Choroid plexus epithelial cell (primary cell): ENCODE results near the gene FMNL1.

Experiments
- DNase-seq: peaks from one replicate; pipeline ENCODE4 v3.0.0-alpha.2; 2010; ENCODE audit warnings: low read depth
- H3K4me3 ChIP-seq: 2 replicates; pipeline ENCODE4 v1.5.1; 2011; ENCODE audit warnings: low read depth, mild to moderate bottlenecking, control low read depth, low read length, moderate library complexity
- CTCF ChIP-seq: conservative IDR thresholded peaks from 2 replicates; pipeline ENCODE4 v1.5.1; 2011; ENCODE audit warnings: low read depth, mild to moderate bottlenecking, control low read depth, inconsistent platforms, low read length, moderate library complexity

Gene FMNL1

GRCh38 chr17:45232514-45233422, 11.1 kb downstream of the FMNL1 start:
- H3K4me3 ChIP-seq, result no peak overlapping the region
- DNase-seq, result no peak
- no peak for TF ChIP-seq CTCF

- TF ChIP-seq CTCF, result no peak
- H3K4me3 ChIP-seq, result no peak overlapping the region
- DNase-seq, result no peak
These were observed 11.8 kb downstream of the FMNL1 start for GRCh38 chr17:45233423-45233924.

GRCh38 chr17:45234641-45235415, 13.1 kb downstream of the FMNL1 start:
- no peak for DNase-seq
- TF ChIP-seq CTCF, result peak; percentile 51

GRCh38 chr17:45235416-45236281, 14.0 kb downstream of the FMNL1 start:
- TF ChIP-seq CTCF, result peak; percentile 88
- DNase-seq, result peak; percentile 88

More at GRCh38 chr17:45234641-45235415, 13.1 kb downstream of the FMNL1 start:
- H3K4me3 ChIP-seq, result no peak overlapping the region

GRCh38 chr17:45236282-45236606, 14.6 kb downstream of the FMNL1 start:
- no peak for DNase-seq
- TF ChIP-seq CTCF, result no peak
- no peak overlapping the region for H3K4me3 ChIP-seq

More at GRCh38 chr17:45235416-45236281, 14.0 kb downstream of the FMNL1 start:
- H3K4me3 ChIP-seq, result no peak overlapping the region

- no peak overlapping the region for H3K4me3 ChIP-seq
- TF ChIP-seq CTCF, result no peak
- no peak for DNase-seq
These were observed 16.0 kb downstream of the FMNL1 start for GRCh38 chr17:45237686-45238085.
